HCT116 (cell line): Measurements from ENCODE around the gene PRR5L. TPM values are rescaled to one million over a fixed set of nuclear protein-coding genes. Genes with fewer than 3 reads are reported as not detected.

ENCODE experiments used
- ATAC-seq: fragments of 200-7000 bp; cut with Tn5 transposase; 2 replicates; pipeline ENCODE4 v1.9.1; 2020; ENCODE audit warnings: mild to moderate bottlenecking, moderate library complexity
- BruUV-seq: library from RNA; stranded (reverse); fragments of 400-500 nt; replicated peaks from 2 replicates; lab custom pipeline; 2021; lab: Mats Ljungman, UMichigan
- CTCF ChIA-PET: fragments of 300-600 bp; sonication (Branson Sonifier 250); formaldehyde crosslinking; loops from one replicate; lab custom pipeline; 2021; ENCODE audit warnings: antibody characterized with exemption; lab: Charles Lee
- POLR2A ChIA-PET: fragments of 300-600, 350-600 bp; sonication (Branson Sonifier 250); formaldehyde crosslinking; loops from one replicate; lab custom pipeline; 2021; ENCODE audit warnings: antibody characterized with exemption; lab: Charles Lee
- RAD21 ChIA-PET, 2 experiments: fragments of 300-600 bp; sonication (Branson Sonifier 250); formaldehyde crosslinking; loops; one replicate each; lab custom pipeline; 2023; ENCODE audit warnings: low total read pairs in 2 of 2; ENCODE audit not compliant: uncharacterized antibody in 2 of 2, unreplicated experiment in 2 of 2, low non-redundant PET in 1 of 2; lab: Charles Lee
- DNase-seq: peaks from one replicate; pipeline ENCODE4 v3.0.0-alpha.2; 2010; ENCODE audit warnings: low read depth, low spot score
- H2AFZ ChIP-seq: fragments of 200-600 bp; shearing (Covaris generic), sonication (generic); 2 replicates; pipeline ENCODE4 v1.6.1; 2017; ENCODE audit warnings: low read depth, mixed run types, mixed read lengths, antibody characterized with exemption, low read length; ENCODE audit not compliant: poor library complexity, severe bottlenecking
- H3K27ac ChIP-seq: 2 replicates; pipeline ENCODE4 v1.5.1; 2012; ENCODE audit warnings: low read depth, low read length
- H3K27me3 ChIP-seq: fragments of 200-600 bp; sonication (generic); 2 replicates; pipeline ENCODE4 v1.6.1; 2016; ENCODE audit warnings: mixed run types, low read length, mixed read lengths; ENCODE audit not compliant: insufficient read depth
- H3K36me3 ChIP-seq, 2 experiments: fragments of 200-500 bp in 1 of 2; fragments of 200-600 bp in 1 of 2; sonication (Bioruptor generic) in 1 of 2; sonication (generic) in 1 of 2; 2 replicates each; pipeline versions ENCODE4 v1.5.1 to v1.6.1; 2014 to 2016; ENCODE audit warnings: low read length in 2 of 2, inconsistent platforms in 1 of 2, mixed read lengths in 1 of 2, mixed run types in 1 of 2; ENCODE audit not compliant: insufficient read depth in 2 of 2, control insufficient read depth in 1 of 2
- H3K4me1 ChIP-seq, 2 experiments: fragments of 200-600 bp in 1 of 2; sonication (generic) in 1 of 2; 2 replicates each; pipeline versions ENCODE4 v1.5.1 to v1.6.1; 2012 to 2017; ENCODE audit warnings: low read length in 2 of 2, inconsistent platforms in 1 of 2, mild to moderate bottlenecking in 1 of 2, mixed read lengths in 1 of 2, mixed run types in 1 of 2, moderate library complexity in 1 of 2; ENCODE audit not compliant: insufficient read depth in 2 of 2, control insufficient read depth in 1 of 2
- H3K4me2 ChIP-seq: fragments of 200-600 bp; sonication (generic); 2 replicates; pipeline ENCODE4 v1.6.1; 2017; ENCODE audit warnings: mixed run types, low read length, mixed read lengths
- H3K4me3 ChIP-seq, 2 experiments: fragments of 200-600 bp in 1 of 2; sonication (generic) in 1 of 2; replicated peaks in 1 of 2; 2 replicates each; pipeline ENCODE4 v1.5.1; 2011 to 2016; ENCODE audit warnings: low read length in 2 of 2, control low read depth in 1 of 2, low read depth in 1 of 2, mild to moderate bottlenecking in 1 of 2, mixed read lengths in 1 of 2, mixed run types in 1 of 2
- H3K79me2 ChIP-seq: fragments of 200-600 bp; sonication (generic); 2 replicates; pipeline ENCODE4 v1.6.1; 2017; ENCODE audit warnings: mild to moderate bottlenecking, mixed run types, low read length, moderate library complexity, mixed read lengths; ENCODE audit not compliant: insufficient read depth
- H3K9ac ChIP-seq: fragments of 200-600 bp; sonication (generic); 2 replicates; pipeline ENCODE4 v1.6.1; 2016; ENCODE audit warnings: low read length, mixed read lengths
- H3K9me2 ChIP-seq: fragments of 200-600 bp; sonication (generic), shearing (Covaris generic); 2 replicates; pipeline ENCODE4 v1.6.1; 2017; ENCODE audit warnings: mixed run types, mild to moderate bottlenecking, moderate library complexity; ENCODE audit not compliant: insufficient read depth
- H3K9me3 ChIP-seq, 2 experiments: fragments of 200-500 bp in 1 of 2; fragments of 200-600 bp in 1 of 2; sonication (Bioruptor generic) in 1 of 2; sonication (generic) in 1 of 2; 2 replicates each; pipeline ENCODE4 v1.6.1; 2014 to 2017; ENCODE audit warnings: low read length in 2 of 2, mixed read lengths in 2 of 2, inconsistent platforms in 1 of 2, low read depth in 1 of 2, mild to moderate bottlenecking in 1 of 2, mixed run types in 1 of 2, moderate library complexity in 1 of 2; ENCODE audit not compliant: control insufficient read depth in 1 of 2, insufficient read depth in 1 of 2
- H4K20me1 ChIP-seq: fragments of 200-600 bp; sonication (generic), shearing (Covaris generic); 2 replicates; pipeline ENCODE4 v1.6.1; 2017; ENCODE audit warnings: mixed run types, mild to moderate bottlenecking, moderate library complexity; ENCODE audit not compliant: insufficient read depth
- CTCF ChIP-seq, 3 experiments: fragments of 200-600 bp in 1 of 3; sonication (generic) in 1 of 3; IDR thresholded peaks in 2 of 3; conservative IDR thresholded peaks in 1 of 3; 2 replicates each; pipeline ENCODE4 v1.5.1; 2012 to 2017; ENCODE audit warnings: low read depth in 2 of 3, low read length in 2 of 3, antibody characterized with exemption in 1 of 3, borderline replicate concordance in 1 of 3, control low read depth in 1 of 3, mild to moderate bottlenecking in 1 of 3, mixed read lengths in 1 of 3, mixed run types in 1 of 3, moderate library complexity in 1 of 3; ENCODE audit not compliant: insufficient read depth in 1 of 3
- EGR1 ChIP-seq: IDR thresholded peaks from 2 replicates; pipeline ENCODE4 v1.6.1; 2012; ENCODE audit warnings: low read depth
- ELF1 ChIP-seq: IDR thresholded peaks from 2 replicates; pipeline ENCODE4 v1.6.1; 2012; ENCODE audit warnings: low read depth, borderline replicate concordance
- EZH2 ChIP-seq: fragments of 200-600 bp; sonication (generic); IDR thresholded peaks from 2 replicates; pipeline ENCODE4 v1.6.1; 2017; ENCODE audit warnings: antibody characterized with exemption, mixed run types
- EZH2phosphoT487 ChIP-seq: fragments of 200-600 bp; IDR thresholded peaks from 2 replicates; pipeline ENCODE4 v1.6.1; 2018; ENCODE audit warnings: antibody characterized with exemption, borderline replicate concordance
- FOSL1 ChIP-seq: IDR thresholded peaks from 2 replicates; pipeline ENCODE4 v1.6.1; 2012; ENCODE audit warnings: low read depth
- JUND ChIP-seq: IDR thresholded peaks from 2 replicates; pipeline ENCODE4 v1.6.1; 2012
- POLR2AphosphoS5 ChIP-seq: IDR thresholded peaks from 2 replicates; pipeline ENCODE4 v1.6.1; 2011; ENCODE audit warnings: mild to moderate bottlenecking, low read depth, low read length, moderate library complexity
- RAD21 ChIP-seq: IDR thresholded peaks from 2 replicates; pipeline ENCODE4 v1.6.1; 2012; ENCODE audit warnings: low read depth, mild to moderate bottlenecking
- REST ChIP-seq: IDR thresholded peaks from 2 replicates; pipeline ENCODE4 v1.6.1; 2012; ENCODE audit warnings: low read depth
- SIN3A ChIP-seq: IDR thresholded peaks from 2 replicates; pipeline ENCODE4 v1.6.1; 2012; ENCODE audit warnings: low read depth
- SP1 ChIP-seq: IDR thresholded peaks from 2 replicates; pipeline ENCODE4 v1.6.1; 2012; ENCODE audit warnings: low read depth
- SRF ChIP-seq: IDR thresholded peaks from 2 replicates; pipeline ENCODE4 v1.6.1; 2012; ENCODE audit warnings: low read depth
- TCF7L2 ChIP-seq: IDR thresholded peaks from 2 replicates; pipeline ENCODE4 v1.7.0; 2011; ENCODE audit warnings: borderline replicate concordance, inconsistent platforms; ENCODE audit not compliant: insufficient read depth, insufficient read length; ENCODE audit errors: extremely low read depth
- ZFX ChIP-seq: fragments of 450-650 bp; IDR thresholded peaks from 2 replicates; pipeline ENCODE4 v1.6.1; 2017
- intact Hi-C: fragments of 100-400 bp; cut with micrococcal nuclease; formaldehyde crosslinking; loops from 2 replicates; pipeline ENCODE4 v1.10.0; 2022
- total RNA-seq: library from RNA; stranded (reverse); gene quantifications from one replicate; pipeline ENCODE4 v1.2.1, GENCODE V29; 2021; ENCODE audit not compliant: unreplicated experiment

PRR5L gene
- total RNA-seq, 1 experiment from 2014 or later = 0.47 TPM

- DNase-seq (no peak), ATAC-seq (no peak)
- Histone ChIP-seq H3K36me3 (no peaks in the 10 kb centered on the region), H3K27me3 (peaks cover 80% of the 10 kb centered on the region), H3K9ac (no peak overlapping the region), H3K4me3 (no peak overlapping the region), H3K4me2 (no peak overlapping the region), H3K4me1 (peaks cover 9 to 10% of the 10 kb centered on the region in 2 experiments), H3K79me2 (no peaks in the 10 kb centered on the region), H3K27ac (no peak overlapping the region), H3K9me3 (no peaks in the 10 kb centered on the region), H2AFZ (no peak overlapping the region), H3K9me2 (no peaks in the 10 kb centered on the region), H4K20me1 (no peaks in the 10 kb centered on the region)
- RAD21 ChIA-PET = no interaction called here
- POLR2A ChIA-PET = no interaction called here
- intact Hi-C loops = no loop called here
- CTCF ChIA-PET = no interaction called here
- BruUV-seq = no TSS peak
- TF ChIP-seq SP1 (no peak), POLR2AphosphoS5 (no peak), SIN3A (no peak), EZH2 (no peak), SRF (no peak), JUND (no peak), FOSL1 (no peak), REST (no peak), RAD21 (no peak), EZH2phosphoT487 (no peak), TCF7L2 (no peak), EGR1 (no peak), ZFX (no peak), ELF1 (no peak), CTCF (IDR thresholded peaks at IDR 0.05 in 2 of 3, conservative IDR thresholded peaks at IDR 0.05 in 1 of 3; ENCODE audit: borderline replicate concordance in 1 of 3, insufficient read depth in 1 of 3, low read depth in 2 of 3, low read length in 2 of 3) (no peak)
These were observed 125.6 kb downstream of the PRR5L start for GRCh38 chr11:36421546-36422155.
